Left colon (tissue), 2 donors: ENCODE results near the gene ABCB10. TPM values are rescaled to one million over a fixed set of nuclear protein-coding genes. Genes with fewer than 3 reads are reported as not detected.
"Not testable (repeated sequence)": the region's sequence is repeated elsewhere in the genome, so short reads cannot be mapped to it uniquely, and the experiment has no call there.

Experiments used
- ATAC-seq: fragments of 200-7000 bp; cut with Tn5 transposase; one replicate; pipeline ENCODE4 v1.9.1; 2020; ENCODE audit warnings: mild to moderate bottlenecking, moderate library complexity
- DNase-seq, 2 donors: peaks; one replicate each; pipeline ENCODE4 v3.0.0-alpha.2; 2020
- intact Hi-C, 2 donors: fragments of 100-400 bp; cut with DNase I in 1 of 2; cut with micrococcal nuclease in 1 of 2; formaldehyde crosslinking; loops; one replicate each; pipeline versions ENCODE4 v1.11.2 to v1.14.0; 2022; cut with DNase I, micrococcal nuclease
- total RNA-seq, 2 donors: library from RNA; stranded (reverse); fragmentation: NEBNext Ultra II Directional; extraction: Animal tissue kit (Norgen Biotek cat#: 25700); gene quantifications; one replicate each; pipeline ENCODE4 v1.2.1, GENCODE V29; 2021
- donor health status: DM: no; HTN: no; CAD: no.
- donor health status: DM: yes; HTN: yes; CAD: no.

ABCB10 gene
- total RNA-seq, 2 donors from 2014 or later, result 25.4 to 28.4 TPM

- ATAC-seq (peak; percentile 67), DNase-seq (peak in 1 of 2 donors; percentile 18)
- intact Hi-C loops, result no loop called here
Observed at GRCh38 chr1:229578168-229579058, 19.9 kb upstream of the ABCB10 start.

- ATAC-seq, result no peak
- intact Hi-C loops, result no loop called here
- no peak for DNase-seq
Observed at GRCh38 chr1:229574679-229575442, 16.4 kb upstream of the ABCB10 start.

GRCh38 chr1:229572286-229572685 is 13.8 kb upstream of the ABCB10 start:
- peak; percentile 97 for ATAC-seq
- DNase-seq, result no peak
- intact Hi-C loops, result no loop called here

GRCh38 chr1:229570891-229571516 is 12.5 kb upstream of the ABCB10 start:
- ATAC-seq, result peak; percentile 12
- peak; percentile 30 to 54 for DNase-seq
- intact Hi-C loops, result no loop called here

- ATAC-seq (no peak), DNase-seq (no peak)
- intact Hi-C loops, result no loop called here
Observed at GRCh38 chr1:229570305-229570704, 11.8 kb upstream of the ABCB10 start.

GRCh38 chr1:229567109-229567868 is 8.8 kb upstream of the ABCB10 start:
- ATAC-seq (no peak), DNase-seq (no peak)
- intact Hi-C loops, result no loop called here

GRCh38 chr1:229563701-229564100 is 5.2 kb upstream of the ABCB10 start:
- peak in 1 of 2 donors; percentile 53 for DNase-seq
- no peak for ATAC-seq
- intact Hi-C loops, result no loop called here

GRCh38 chr1:229563241-229563640 is 4.7 kb upstream of the ABCB10 start:
- intact Hi-C loops, result no loop called here
- no peak for ATAC-seq
- no peak for DNase-seq

GRCh38 chr1:229562686-229563085 is 4.2 kb upstream of the ABCB10 start:
- DNase-seq (no peak), ATAC-seq (no peak)
- intact Hi-C loops, result no loop called here

GRCh38 chr1:229561141-229561540 is 2.6 kb upstream of the ABCB10 start:
- DNase-seq (no peak), ATAC-seq (no peak)
- intact Hi-C loops, result no loop called here

- ATAC-seq, intact Hi-C loops: not testable (repeated sequence)
- peak in 1 of 2 donors; percentile 23 for DNase-seq
Observed at GRCh38 chr1:229560124-229560523, 1.6 kb upstream of the ABCB10 start.

- DNase-seq (peak in 1 of 2 donors; percentile 44), ATAC-seq (peak; percentile 0)
- intact Hi-C loops, result loop anchor here in 1 of 2 donors (10.0 kb wide), 1 partner anchor 65 kb away; the partner anchor contains the start of genes TAF5L and URB2
Observed at GRCh38 chr1:229559336-229559801, 862 bp upstream of the ABCB10 start.

- ATAC-seq (peak; percentile 37), DNase-seq (peak in 1 of 2 donors; percentile 61)
- intact Hi-C loops, result loop anchor here in 1 of 2 donors (10.0 kb wide), 1 partner anchor 67 kb away; the partner anchor contains the start of genes TAF5L and URB2
Observed at GRCh38 chr1:229557913-229558414, 543 bp downstream of the ABCB10 start.

GRCh38 chr1:229557200-229557850 is 1.2 kb downstream of the ABCB10 start:
- no peak for DNase-seq
- no peak for ATAC-seq

GRCh38 chr1:229554886-229555621 is 3.5 kb downstream of the ABCB10 start:
- no peak for ATAC-seq
- DNase-seq, result no peak
- intact Hi-C loops, result loop anchor here in 1 of 2 donors (10.0 kb wide), 1 partner anchor 70 kb away; the partner anchor contains the start of genes TAF5L and URB2

More at GRCh38 chr1:229557200-229557850, 1.2 kb downstream of the ABCB10 start:
- intact Hi-C loops, result loop anchor here in 1 of 2 donors (10.0 kb wide), 1 partner anchor 67 kb away; the partner anchor contains the start of genes TAF5L and URB2

- no peak for ATAC-seq
- no peak for DNase-seq
- intact Hi-C loops, result loop anchor here in 1 of 2 donors (10.0 kb wide), 1 partner anchor 71 kb away; the partner anchor contains the start of genes TAF5L and URB2
Observed at GRCh38 chr1:229553621-229554130, 4.8 kb downstream of the ABCB10 start.
